Lung microvascular endothelial cell (primary cell): ENCODE results near the gene PRR22. TPM values are rescaled to one million over a fixed set of nuclear protein-coding genes. Genes with fewer than 3 reads are reported as not detected.
A peak's percentile ranks its signal among the peaks of the same experiment; 100 is the strongest.
"Not testable (repeated sequence)": the region's sequence is repeated elsewhere in the genome, so short reads cannot be mapped to it uniquely, and the experiment has no call there.

ENCODE experiments used
- DNase-seq, 2 donors: peaks; one replicate each; pipeline versions ENCODE4 v3.0.0 to v3.0.0-alpha.2; 2010; ENCODE audit warnings: low read depth in 2 of 2
- total RNA-seq: library from RNA; depleted of rRNA; stranded (reverse); fragments of >200 nt; gene quantifications from 2 replicates; pipeline ENCODE4 v1.2.1, GENCODE V29; 2014

Gene PRR22
- total RNA-seq, 1 donor from 2014 or later = 0.40 TPM

- peak; percentile 99 to 100 for DNase-seq
Measured at GRCh38 chr19:5790559-5791520, 6.3 kb upstream of the PRR22 start, which contains the start of gene DUS3L. TSS of gene DUS3L (minus strand) at chr19:5791163. CDS start at chr19:5791141, 22 bp downstream.

DNA sequence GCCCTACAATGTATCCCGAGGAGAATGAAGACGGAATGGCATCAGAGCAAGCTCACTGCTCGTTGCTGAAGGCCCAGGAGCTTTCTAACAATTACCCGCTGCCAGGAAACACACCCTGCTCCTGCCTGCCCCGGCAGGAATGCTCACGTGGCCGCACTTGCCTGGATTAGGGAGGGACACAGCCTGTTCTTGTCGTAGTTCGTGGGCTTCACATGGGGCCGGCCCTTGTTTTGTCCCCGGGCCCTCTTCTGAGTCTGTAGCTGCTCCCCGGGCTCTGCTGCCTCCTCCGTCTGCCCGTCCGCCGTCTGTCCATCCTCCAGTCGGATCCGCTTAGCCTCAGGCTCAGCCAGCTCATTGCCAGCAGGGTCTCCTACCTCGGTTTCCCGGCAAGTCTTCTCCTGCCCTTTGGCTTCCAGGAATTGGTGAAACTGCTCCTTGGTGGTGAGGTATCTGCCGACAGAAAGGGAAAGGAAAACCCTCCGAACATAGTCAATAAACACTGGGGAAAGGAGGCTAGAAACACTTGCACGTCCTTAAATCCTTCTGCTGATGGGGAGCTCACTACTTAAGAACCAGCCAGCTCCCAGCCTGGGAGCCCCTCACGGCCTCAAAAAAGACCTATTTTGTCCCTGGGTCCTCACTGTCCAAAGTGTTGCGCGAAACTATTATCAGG is 5.5 kb upstream of the PRR22 start:
- no peak for DNase-seq

- DNase-seq = no peak
Measured at GRCh38 chr19:5789351-5789761, 4.8 kb upstream of the PRR22 start.

- DNase-seq = no peak
Measured at GRCh38 chr19:5788422-5788821, 3.9 kb upstream of the PRR22 start.

- DNase-seq = no peak
Measured at GRCh38 chr19:5787409-5788182, 3.0 kb upstream of the PRR22 start.

GRCh38 chr19:5786593-5787408 is 2.3 kb upstream of the PRR22 start:
- DNase-seq = no peak

GRCh38 chr19:5785423-5785822 is 877 bp upstream of the PRR22 start:
- DNase-seq = no peak

GRCh38 chr19:5782945-5783919 is 1.3 kb downstream of the PRR22 start:
- DNase-seq = no peak

DNA sequence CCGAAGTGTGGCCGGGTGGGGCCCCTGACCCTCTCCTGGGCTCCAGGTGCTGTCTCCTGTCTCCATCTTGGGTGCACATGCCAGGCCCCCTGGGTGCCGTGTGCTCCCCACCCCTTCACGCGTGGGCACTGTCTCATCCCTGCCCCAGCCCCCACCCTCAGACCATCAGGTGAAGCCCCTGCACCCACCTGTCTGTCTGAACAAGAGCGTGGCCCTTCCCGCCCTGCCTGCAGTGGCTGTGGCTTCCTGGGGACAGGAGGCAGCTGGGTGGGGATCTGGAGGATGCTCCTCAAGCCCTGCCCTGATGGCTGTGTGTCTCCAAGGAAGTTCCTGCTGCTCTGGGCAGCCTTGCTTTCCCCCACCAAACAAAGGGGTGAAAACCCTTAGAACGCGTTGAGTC is 2.2 kb downstream of the PRR22 start:
- DNase-seq = no peak

GRCh38 chr19:5780916-5781315 is 3.6 kb downstream of the PRR22 start:
- DNase-seq = not testable (repeated sequence)

DNA sequence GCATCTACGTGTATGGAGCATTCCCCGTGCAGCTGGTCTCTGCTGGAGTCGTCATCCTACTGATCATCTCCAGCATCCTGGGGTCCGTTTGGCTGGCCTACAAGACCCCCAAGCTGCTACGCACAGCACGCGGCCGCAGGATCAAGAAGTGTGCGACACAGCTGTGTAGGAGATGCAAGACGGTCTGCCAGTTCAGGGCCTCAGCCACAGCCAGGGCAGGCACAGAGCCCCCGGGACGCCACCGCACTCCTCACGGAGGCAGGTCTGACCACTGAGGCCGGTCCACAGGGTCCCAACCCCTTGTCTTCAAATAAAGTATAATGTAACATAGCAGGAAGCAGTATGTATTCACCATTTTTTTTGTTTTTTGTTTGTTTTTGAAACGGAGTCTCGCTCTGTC is 6.1 kb downstream of the PRR22 start:
- DNase-seq = no peak

DNA sequence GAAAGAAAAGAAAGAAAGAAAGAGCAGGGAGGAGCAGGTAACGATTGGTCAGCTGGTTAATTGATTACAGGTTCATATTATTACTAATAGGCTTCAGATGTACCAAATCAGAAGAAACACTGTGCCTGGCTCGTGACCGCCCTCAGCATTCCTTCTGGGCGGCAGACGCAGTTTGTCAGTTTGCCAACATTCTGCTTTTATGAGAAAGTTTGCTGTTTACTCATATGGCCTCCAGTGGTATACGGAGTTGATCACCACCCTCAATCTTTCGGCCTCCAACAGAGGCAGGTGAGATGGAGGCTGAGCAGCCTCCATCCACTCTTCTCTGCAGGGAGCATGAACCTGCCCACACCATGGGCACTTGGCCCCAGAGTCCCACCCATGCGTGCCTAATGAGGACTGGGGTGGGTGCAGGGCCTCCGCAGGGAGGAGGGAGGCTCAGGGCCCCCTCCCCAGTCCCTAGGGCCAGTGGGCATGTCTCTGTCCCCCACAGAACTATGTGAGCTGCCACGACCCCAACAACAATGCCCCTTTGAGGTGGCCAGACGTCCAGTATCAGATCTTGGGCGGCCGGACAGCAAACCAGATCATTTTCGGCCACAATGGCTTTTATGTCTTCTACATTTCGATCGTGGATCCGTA is 8.8 kb downstream of the PRR22 start:
- no peak for DNase-seq

GRCh38 chr19:5774921-5775320 is 9.6 kb downstream of the PRR22 start:
- no peak for DNase-seq

- DNase-seq = no peak
Measured at GRCh38 chr19:5773276-5773675, 11.3 kb downstream of the PRR22 start.

GRCh38 chr19:5772416-5772815 is 12.1 kb downstream of the PRR22 start:
- DNase-seq = no peak

DNA sequence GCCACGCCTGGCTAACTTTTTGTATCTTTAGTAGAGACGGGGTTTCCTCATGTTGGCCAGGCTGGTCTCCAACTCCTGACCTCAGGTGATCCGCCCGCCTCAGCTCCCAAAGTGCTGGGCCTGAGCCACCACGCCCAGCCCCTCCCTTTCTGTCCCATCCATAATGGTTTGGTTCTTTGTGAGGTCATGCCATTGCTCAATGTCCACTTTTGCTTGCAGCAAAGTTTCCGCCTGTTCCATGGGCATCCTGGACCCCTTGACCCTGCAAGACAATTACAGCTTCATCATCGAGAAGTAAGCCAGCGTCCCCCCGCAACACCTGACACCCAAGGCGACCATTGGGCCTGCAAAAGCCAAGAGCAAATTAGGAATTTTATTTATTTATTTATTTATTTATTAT is 16.6 kb downstream of the PRR22 start:
- DNase-seq = no peak

GRCh38 chr19:5765220-5765619 is 19.3 kb downstream of the PRR22 start:
- DNase-seq = no peak

DNA sequence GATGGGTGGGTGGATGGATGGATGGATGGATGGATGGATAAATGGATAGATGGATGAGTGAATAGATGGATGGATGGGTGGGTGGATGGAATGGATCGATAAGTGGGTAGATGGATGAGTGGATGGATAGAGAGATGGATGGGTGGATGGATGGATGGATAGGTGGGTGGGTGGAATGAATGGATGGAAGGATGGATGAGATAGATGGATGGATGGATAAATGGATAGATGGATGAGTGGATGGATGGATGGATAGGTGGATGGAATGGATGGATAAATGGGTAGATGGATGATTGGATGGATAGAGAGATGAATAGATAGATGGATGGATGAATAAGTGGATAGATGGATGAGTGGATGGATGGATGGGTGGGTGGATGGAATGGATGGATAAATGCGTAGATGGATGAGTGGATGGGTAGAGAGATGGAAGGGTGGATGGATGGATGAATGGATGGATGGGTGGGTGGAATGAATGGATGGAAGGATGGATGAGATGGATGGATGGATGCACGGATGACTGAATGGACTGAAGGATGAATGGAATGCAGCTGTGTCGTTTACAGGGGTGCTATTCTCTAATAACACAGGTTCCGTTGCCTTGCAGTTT is 21.8 kb downstream of the PRR22 start:
- DNase-seq = no peak

GRCh38 chr19:5753743-5754142 is 30.8 kb downstream of the PRR22 start:
- no peak for DNase-seq
